ENCODE measurements around the gene USP3. TPM values are rescaled to one million over a fixed set of nuclear protein-coding genes. Genes with fewer than 3 reads are reported as not detected.

The USP3 gene
- total and polyA plus RNA-seq, 10 of the 15 experiments (the other 5 are each of a cell fraction or from before 2014, with no cell fraction given), result 23.8 to 64.5 (median 50.3) TPM

- in situ Hi-C loops (cut with MboI), result loop anchor here (25.0 kb wide), 1 partner anchor 1398 kb away; no protein-coding TSS in a partner anchor
- Histone ChIP-seq H3K4me1 (ENCODE audit: control insufficient read depth, insufficient read depth, low read length) (peaks cover 40% of the 10 kb centered on the region), H3K36me3 (ENCODE audit: control insufficient read depth in 2 of 2, insufficient read depth in 2 of 2, low read length in 1 of 2) (no peaks in the 10 kb centered on the region), H3K4me3 (no peak overlapping the region), H3K9me3 (replicated peaks; ENCODE audit: control insufficient read depth, insufficient read depth, low read length) (no peaks in the 10 kb centered on the region), H4K20me1 (ENCODE audit: control insufficient read depth, insufficient read depth) (no peaks in the 10 kb centered on the region), H3K9ac (ENCODE audit: control insufficient read depth, insufficient read depth, low read length) (no peak overlapping the region), H3K79me2 (ENCODE audit: control insufficient read depth, insufficient read depth, low read length) (no peaks in the 10 kb centered on the region), H3K27me3 (replicated peaks in 1 of 2; ENCODE audit: control insufficient read depth in 2 of 2, insufficient read depth in 2 of 2, low read length in 1 of 2) (no peaks in the 10 kb centered on the region), H2AFZ (ENCODE audit: control insufficient read depth, low read depth, low read length) (no peak overlapping the region), H3K27ac (ENCODE audit: control insufficient read depth, insufficient read depth) (no peak overlapping the region), H3K4me2 (ENCODE audit: control insufficient read depth, insufficient read depth) (no peak overlapping the region)
- ChIA-PET CTCF (interaction anchor here (0.7 to 4.9 kb wide), 6 partner anchors 14 to 111 kb away, joined by 3 to 81 read pairs (median 10); partner anchors contain the start of gene USP3), RAD21 (ENCODE audit: unreplicated experiment) (interaction anchor here (0.7 to 7.6 kb wide), 8 partner anchors 9 to 149 kb away, joined by 3 to 123 read pairs (median 6); partner anchors contain the start of gene USP3), SMC1A (ENCODE audit: uncharacterized antibody, unreplicated experiment) (interaction anchor here (1.4 to 7.6 kb wide), 6 partner anchors 10 to 64 kb away, joined by 5 to 120 read pairs (median 6); partner anchors contain the start of gene USP3), POLR2A (interaction anchor here (0.6 to 3.3 kb wide), 8 partner anchors 8 to 658 kb away, joined by 3 to 17 read pairs (median 4); no protein-coding TSS in a partner anchor)
- no TSS peak for BruUV-seq (replicated peaks)
- ATAC-seq, result no peak
- no peak for FAIRE-seq
- intact Hi-C loops (cut with micrococcal nuclease; ENCODE audit: unreplicated experiment), result no loop called here
- WGBS (ENCODE audit: insufficient coverage, insufficient replicate concordance, low lambda C conversion rate, missing lambda C conversion rate), result 91% methylated on average over 5 of the region's 5 CpGs
- no peak for TF ChIP-seq ZBTB11 (CRISPR knock-in tag; IDR thresholded peaks at IDR 0.05)
- TF ChIP-seq ZBTB33 (IDR thresholded peaks at IDR 0.05), result no peak
- no peak for TF ChIP-seq SRF (IDR thresholded peaks at IDR 0.05; ENCODE audit: low read depth in 2 of 2, low read length in 2 of 2)
- TF ChIP-seq ATF7 (IDR thresholded peaks at IDR 0.05; ENCODE audit: low read depth), result no peak
- no peak for TF ChIP-seq HDGF (IDR thresholded peaks at IDR 0.05)
- no peak for TF ChIP-seq NFYA (IDR thresholded peaks at IDR 0.05; ENCODE audit: borderline replicate concordance, low read depth, low read length)
- TF ChIP-seq GABPA (IDR thresholded peaks at IDR 0.05; ENCODE audit: low read depth), result no peak
- TF ChIP-seq HCFC1 (IDR thresholded peaks at IDR 0.05; ENCODE audit: low read length), result no peak
- TF ChIP-seq SREBF1 (IDR thresholded peaks at IDR 0.05; ENCODE audit: low read length), result no peak
- TF ChIP-seq SMAD5 (IDR thresholded peaks at IDR 0.05; ENCODE audit: low read depth), result no peak
- TF ChIP-seq PAX8 (IDR thresholded peaks at IDR 0.05), result no peak
- no peak for TF ChIP-seq MEF2B (IDR thresholded peaks at IDR 0.05; ENCODE audit: partially characterized antibody, poor library complexity, severe bottlenecking)
- no peak for TF ChIP-seq POLR2AphosphoS2 (IDR thresholded peaks at IDR 0.05; ENCODE audit: low read depth, low read length)
- no peak for TF ChIP-seq RB1 (IDR thresholded peaks at IDR 0.05; ENCODE audit: borderline replicate concordance)
- no peak for TF ChIP-seq ELK1 (IDR thresholded peaks at IDR 0.05; ENCODE audit: low read depth, low read length)
- TF ChIP-seq RUNX3 (IDR thresholded peaks at IDR 0.05; ENCODE audit: low read length), result no peak
- DNase-seq (ENCODE audit: low read depth, low spot score), result no peak
Measured at GRCh38 chr15:63489352-63489751, 15.0 kb upstream of the USP3 start.
